ENCODE results near the gene NTM. TPM values are rescaled to one million over a fixed set of nuclear protein-coding genes. Genes with fewer than 3 reads are reported as not detected.

Gene NTM
- total RNA-seq, 2 donors from 2014 or later, result not detected

DNA sequence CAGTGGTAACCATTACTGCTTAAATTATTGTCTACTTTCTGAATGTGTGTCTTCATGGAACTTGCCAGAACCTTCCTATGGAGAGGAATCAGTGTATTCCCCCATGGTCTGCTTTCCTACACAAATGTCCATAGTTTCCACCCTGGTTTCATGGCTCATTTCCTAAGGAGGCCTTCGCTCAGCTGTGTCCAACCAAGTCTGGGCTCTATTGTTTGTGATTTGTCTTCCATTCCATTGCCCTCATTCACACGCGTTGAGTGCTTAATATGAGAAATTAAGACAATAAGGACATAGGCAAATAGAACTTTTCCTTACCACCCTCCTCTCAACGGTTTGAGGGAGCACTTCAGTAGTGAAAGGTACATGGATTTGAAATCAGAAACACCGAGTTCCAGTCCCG is 510.6 kb downstream of the NTM start:
- Mint-ChIP-seq H3K27me3 (no peaks in the 10 kb centered on the region), H3K4me1 (no peaks in the 10 kb centered on the region), H3K27ac (no peak overlapping the region), H3K4me3 (no peak overlapping the region), H3K36me3 (ENCODE audit: low read depth) (no peaks in the 10 kb centered on the region)
- H3K9me3 ChIP-seq (ENCODE audit: control insufficient read depth, low read length, poor library complexity, severe bottlenecking), result no peaks in the 10 kb centered on the region
- DNase-seq, result no peak
- ATAC-seq, result no peak

DNA sequence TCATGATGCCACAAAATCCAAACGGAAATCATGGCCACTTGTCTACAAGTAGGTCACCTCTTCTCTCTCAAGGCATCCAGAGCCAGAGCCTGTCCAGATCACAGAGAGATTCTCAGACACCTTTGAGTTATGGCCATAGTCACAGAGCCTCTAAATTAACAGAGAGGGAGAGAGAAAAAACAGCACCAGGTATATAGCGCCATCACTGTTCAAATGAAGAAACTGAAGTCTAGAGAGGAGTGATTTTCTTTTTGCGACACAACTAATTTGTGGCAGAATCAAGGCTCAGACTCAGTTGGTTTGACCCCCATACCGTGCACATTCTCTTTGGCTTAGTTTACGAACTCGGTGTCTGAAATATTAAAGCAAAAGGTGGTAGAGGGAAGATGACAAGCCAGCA is 512.9 kb downstream of the NTM start:
- no peaks in the 10 kb centered on the region for H3K36me3 Mint-ChIP-seq (ENCODE audit: low read depth)
- H3K27me3 Mint-ChIP-seq, result no peaks in the 10 kb centered on the region
- H3K9me3 ChIP-seq (ENCODE audit: control insufficient read depth, low read length, poor library complexity, severe bottlenecking), result no peaks in the 10 kb centered on the region
- H3K4me1 Mint-ChIP-seq, result no peaks in the 10 kb centered on the region
- ATAC-seq, result no peak
- no peak overlapping the region for H3K4me3 Mint-ChIP-seq
- H3K27ac Mint-ChIP-seq, result no peak overlapping the region
- DNase-seq, result no peak

DNA sequence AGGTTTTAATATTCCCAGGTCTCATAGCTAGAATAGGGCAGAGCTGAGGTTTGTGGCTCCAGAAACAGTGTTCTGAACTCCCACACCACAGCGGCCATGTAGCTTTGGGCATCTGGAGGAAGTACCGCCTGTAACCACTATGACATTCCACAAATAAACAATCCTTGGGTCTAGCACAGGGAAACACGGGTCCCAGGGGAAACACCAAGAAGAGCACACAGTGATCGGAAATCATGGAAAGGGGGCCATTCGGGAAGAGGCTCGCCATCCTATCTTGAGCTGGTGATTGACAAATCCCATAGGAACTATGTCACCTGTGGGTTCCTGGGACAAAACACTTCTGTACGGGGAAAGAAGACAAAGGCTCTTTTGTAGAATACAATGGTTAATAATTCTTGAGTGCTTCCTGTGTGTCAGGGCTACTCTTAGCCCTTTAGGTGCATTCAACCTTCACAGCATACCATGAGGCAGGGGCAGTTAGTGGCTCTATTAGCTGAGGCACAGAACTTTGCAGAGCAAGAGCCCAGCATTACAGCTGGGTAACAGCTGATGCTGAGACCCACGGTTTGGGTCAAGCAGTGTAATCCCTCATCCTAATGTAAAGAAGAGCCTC is 514.2 kb downstream of the NTM start:
- Mint-ChIP-seq H3K4me3 (no peak overlapping the region), H3K4me1 (no peaks in the 10 kb centered on the region), H3K27me3 (no peaks in the 10 kb centered on the region), H3K36me3 (ENCODE audit: low read depth) (no peaks in the 10 kb centered on the region), H3K27ac (no peak overlapping the region)
- ATAC-seq (no peak), DNase-seq (no peak)
- H3K9me3 ChIP-seq (ENCODE audit: control insufficient read depth, low read length, poor library complexity, severe bottlenecking), result no peaks in the 10 kb centered on the region

DNA sequence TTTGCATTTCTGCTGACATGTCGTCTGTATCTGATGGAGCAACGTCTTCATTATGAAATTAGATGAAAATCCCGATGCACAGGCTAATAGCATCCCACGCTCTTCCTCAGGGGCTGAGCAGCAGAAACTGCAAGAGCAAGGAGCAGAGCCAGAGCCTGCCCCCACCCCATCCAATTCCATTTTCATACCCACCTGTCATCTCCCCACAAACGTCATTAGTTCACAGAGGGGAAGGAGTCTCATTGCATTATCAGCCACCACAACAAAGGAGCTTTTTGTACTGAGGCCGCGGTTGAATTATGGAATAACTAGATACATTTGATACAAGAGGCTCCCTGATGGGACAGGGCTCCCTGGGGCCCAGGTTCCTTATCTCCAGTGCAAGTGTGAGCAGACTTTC is 515.0 kb downstream of the NTM start:
- H3K4me3 Mint-ChIP-seq, result no peak overlapping the region
- ATAC-seq, result no peak
- no peaks in the 10 kb centered on the region for H3K9me3 ChIP-seq (ENCODE audit: control insufficient read depth, low read length, poor library complexity, severe bottlenecking)
- DNase-seq, result no peak
- no peaks in the 10 kb centered on the region for H3K4me1 Mint-ChIP-seq
- H3K27ac Mint-ChIP-seq, result no peak overlapping the region
- no peaks in the 10 kb centered on the region for H3K27me3 Mint-ChIP-seq
- H3K36me3 Mint-ChIP-seq (ENCODE audit: low read depth), result no peaks in the 10 kb centered on the region

- Mint-ChIP-seq H3K4me1 (no peaks in the 10 kb centered on the region), H3K36me3 (ENCODE audit: low read depth) (no peaks in the 10 kb centered on the region), H3K27ac (no peak overlapping the region), H3K27me3 (no peaks in the 10 kb centered on the region), H3K4me3 (no peak overlapping the region)
- DNase-seq, result no peak
- no peak for ATAC-seq
- H3K9me3 ChIP-seq (ENCODE audit: control insufficient read depth, low read length, poor library complexity, severe bottlenecking), result no peaks in the 10 kb centered on the region
These were observed 515.8 kb downstream of the NTM start for GRCh38 chr11:131886201-131886600.

GRCh38 chr11:131888230-131888855 is 517.9 kb downstream of the NTM start:
- no peak for ATAC-seq

DNA sequence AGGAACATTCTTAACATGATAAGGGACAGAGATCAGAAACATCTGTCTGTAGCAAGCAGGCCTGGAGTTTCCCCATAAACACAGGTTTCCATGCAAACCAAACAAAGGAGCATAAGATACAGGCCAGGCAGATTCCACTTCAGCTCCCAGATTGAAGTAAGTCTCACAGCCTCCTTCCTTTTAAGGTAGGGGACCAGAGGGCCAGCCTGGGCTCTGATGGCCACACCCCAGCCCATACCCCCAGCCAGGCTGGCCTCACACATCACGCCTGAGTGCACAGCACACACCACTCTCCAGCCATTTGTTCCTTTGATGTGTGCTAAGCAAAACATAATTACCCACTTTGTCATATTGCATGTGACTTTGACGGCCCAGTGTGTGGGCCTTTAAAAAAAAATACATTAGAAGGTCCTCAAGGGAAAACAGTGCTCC is 518.7 kb downstream of the NTM start:
- DNase-seq, result no peak
- H3K27ac Mint-ChIP-seq, result no peak overlapping the region
- no peaks in the 10 kb centered on the region for H3K9me3 ChIP-seq (ENCODE audit: control insufficient read depth, low read length, poor library complexity, severe bottlenecking)
- no peak for ATAC-seq
- H3K4me3 Mint-ChIP-seq, result no peak overlapping the region
- no peaks in the 10 kb centered on the region for H3K4me1 Mint-ChIP-seq
- H3K27me3 Mint-ChIP-seq, result peaks cover 8% of the 10 kb centered on the region
- H3K36me3 Mint-ChIP-seq (ENCODE audit: low read depth), result no peaks in the 10 kb centered on the region

More at GRCh38 chr11:131888230-131888855, 517.9 kb downstream of the NTM start:
- H3K9me3 ChIP-seq (ENCODE audit: control insufficient read depth, low read length, poor library complexity, severe bottlenecking), result no peaks in the 10 kb centered on the region
- peaks cover 8% of the 10 kb centered on the region for H3K27me3 Mint-ChIP-seq
- no peak overlapping the region for H3K4me3 Mint-ChIP-seq
- H3K36me3 Mint-ChIP-seq (ENCODE audit: low read depth), result no peaks in the 10 kb centered on the region
- no peak for DNase-seq
- H3K27ac Mint-ChIP-seq, result no peak overlapping the region
- H3K4me1 Mint-ChIP-seq, result no peaks in the 10 kb centered on the region

DNA sequence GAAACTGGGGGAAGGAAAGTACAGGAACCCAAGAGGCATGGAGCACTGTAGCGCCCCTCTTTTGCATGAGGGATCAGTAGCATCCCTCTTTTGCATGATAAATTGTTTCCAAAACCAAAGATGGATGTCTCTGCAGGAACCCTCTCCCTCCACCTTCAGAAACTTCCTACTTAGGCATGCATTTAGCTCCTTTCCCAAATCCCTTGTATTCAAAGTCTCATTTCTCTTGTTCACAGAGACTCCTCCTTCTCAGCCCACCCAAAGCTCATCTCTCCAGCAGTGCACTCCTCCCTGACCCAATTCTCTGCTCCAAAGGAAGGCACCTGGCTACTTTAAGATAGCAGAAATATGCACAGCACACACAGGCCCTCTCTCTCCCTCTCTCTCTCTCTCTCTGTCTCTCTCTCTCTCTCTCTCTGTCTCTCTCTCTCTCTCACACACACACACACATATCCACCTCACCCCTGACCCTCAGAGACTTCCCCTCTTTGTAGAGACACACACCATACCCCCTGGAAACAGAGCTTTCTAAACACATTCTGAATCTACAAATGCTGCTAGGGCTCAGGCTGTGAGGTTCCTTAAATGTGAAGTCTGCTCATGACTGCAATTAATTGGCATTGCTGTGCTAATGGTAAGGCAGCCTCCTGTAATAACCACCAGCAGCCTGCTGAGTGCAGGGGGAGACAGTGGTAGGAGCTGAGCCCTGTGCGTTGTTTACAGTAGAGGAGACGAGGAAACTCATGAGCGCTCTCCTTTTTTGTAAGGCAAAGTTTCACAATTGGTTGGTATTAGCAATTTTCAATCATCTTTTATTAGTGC is 519.6 kb downstream of the NTM start:
- DNase-seq (no peak), ATAC-seq (no peak)
- H3K36me3 Mint-ChIP-seq (ENCODE audit: low read depth), result no peaks in the 10 kb centered on the region
- no peaks in the 10 kb centered on the region for H3K9me3 ChIP-seq (ENCODE audit: control insufficient read depth, low read length, poor library complexity, severe bottlenecking)
- no peaks in the 10 kb centered on the region for H3K4me1 Mint-ChIP-seq
- no peak overlapping the region for H3K4me3 Mint-ChIP-seq
- peaks cover 8% of the 10 kb centered on the region for H3K27me3 Mint-ChIP-seq
- no peak overlapping the region for H3K27ac Mint-ChIP-seq

- no peak for ATAC-seq
- H3K4me1 Mint-ChIP-seq, result no peaks in the 10 kb centered on the region
- H3K9me3 ChIP-seq (ENCODE audit: control insufficient read depth, low read length, poor library complexity, severe bottlenecking), result no peaks in the 10 kb centered on the region
- DNase-seq, result no peak
- peaks cover 8% of the 10 kb centered on the region for H3K27me3 Mint-ChIP-seq
- no peak overlapping the region for H3K4me3 Mint-ChIP-seq
- H3K27ac Mint-ChIP-seq, result no peak overlapping the region
- H3K36me3 Mint-ChIP-seq (ENCODE audit: low read depth), result no peaks in the 10 kb centered on the region
These were observed 522.9 kb downstream of the NTM start for GRCh38 chr11:131893103-131893890.

GRCh38 chr11:131893988-131894387 is 523.6 kb downstream of the NTM start:
- DNase-seq, result no peak
- Mint-ChIP-seq H3K4me3 (no peak overlapping the region), H3K4me1 (no peaks in the 10 kb centered on the region), H3K36me3 (ENCODE audit: low read depth) (no peaks in the 10 kb centered on the region), H3K27me3 (peaks cover 8% of the 10 kb centered on the region), H3K27ac (no peak overlapping the region)
- ATAC-seq, result no peak
- no peaks in the 10 kb centered on the region for H3K9me3 ChIP-seq (ENCODE audit: control insufficient read depth, low read length, poor library complexity, severe bottlenecking)

DNA sequence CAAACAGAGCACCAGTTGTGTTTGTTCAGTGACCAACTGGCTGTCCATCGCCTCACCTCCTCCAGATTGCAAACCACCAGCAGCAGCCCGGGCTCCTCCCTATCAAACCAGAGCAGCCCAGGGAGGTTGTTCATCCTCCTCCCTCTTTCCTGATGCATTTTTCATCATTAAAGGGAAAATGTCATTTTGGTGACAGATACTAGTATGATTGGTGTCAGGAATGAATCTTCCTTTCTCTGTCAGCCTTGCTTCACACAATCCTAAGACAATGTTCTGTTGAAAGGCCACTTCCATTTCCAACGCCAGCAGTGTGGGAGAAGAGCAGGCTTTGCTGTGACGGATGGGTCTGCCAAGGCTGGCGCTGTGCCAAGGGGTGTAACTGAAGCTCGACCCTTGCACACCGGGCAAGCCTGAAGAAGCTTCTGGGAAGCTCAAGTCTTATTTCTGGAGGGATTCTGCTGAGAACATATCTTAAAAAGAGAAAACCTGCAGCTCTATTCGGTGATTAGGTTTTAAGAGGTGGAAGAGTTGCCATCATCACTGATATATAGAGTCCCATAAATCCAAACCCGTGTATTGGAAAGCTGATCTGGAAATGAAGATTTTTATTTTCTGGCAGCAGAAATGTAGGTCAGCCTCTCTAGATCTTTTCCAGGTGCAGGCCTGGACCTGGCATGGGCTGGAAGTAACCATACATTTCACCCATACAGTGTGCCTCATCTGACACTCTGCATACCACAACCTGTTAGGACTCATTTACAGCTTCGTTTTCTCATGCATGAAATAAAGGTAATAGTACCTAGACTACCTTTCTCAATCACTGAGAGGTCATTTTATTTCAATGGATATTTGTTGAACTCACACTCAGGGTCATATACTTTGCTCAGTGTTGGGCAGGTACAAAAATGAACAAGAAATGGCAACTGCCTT is 524.5 kb downstream of the NTM start:
- H3K9me3 ChIP-seq (ENCODE audit: control insufficient read depth, low read length, poor library complexity, severe bottlenecking), result no peaks in the 10 kb centered on the region
- DNase-seq (no peak), ATAC-seq (no peak)
- Mint-ChIP-seq H3K4me3 (no peak overlapping the region), H3K4me1 (no peaks in the 10 kb centered on the region), H3K27me3 (peaks cover 8% of the 10 kb centered on the region), H3K36me3 (ENCODE audit: low read depth) (no peaks in the 10 kb centered on the region), H3K27ac (no peak overlapping the region)

GRCh38 chr11:131895865-131896264 is 525.5 kb downstream of the NTM start:
- H3K9me3 ChIP-seq (ENCODE audit: control insufficient read depth, low read length, poor library complexity, severe bottlenecking), result no peaks in the 10 kb centered on the region
- H3K36me3 Mint-ChIP-seq (ENCODE audit: low read depth), result no peaks in the 10 kb centered on the region
- H3K4me1 Mint-ChIP-seq, result no peaks in the 10 kb centered on the region
- no peak overlapping the region for H3K27ac Mint-ChIP-seq
- H3K4me3 Mint-ChIP-seq, result no peak overlapping the region
- ATAC-seq (no peak), DNase-seq (no peak)
- H3K27me3 Mint-ChIP-seq, result peaks cover 8% of the 10 kb centered on the region

Measured in T-helper 17 cell (primary cell).